Measurements from ENCODE around the gene TMEM179.

TMEM179 gene

DNA sequence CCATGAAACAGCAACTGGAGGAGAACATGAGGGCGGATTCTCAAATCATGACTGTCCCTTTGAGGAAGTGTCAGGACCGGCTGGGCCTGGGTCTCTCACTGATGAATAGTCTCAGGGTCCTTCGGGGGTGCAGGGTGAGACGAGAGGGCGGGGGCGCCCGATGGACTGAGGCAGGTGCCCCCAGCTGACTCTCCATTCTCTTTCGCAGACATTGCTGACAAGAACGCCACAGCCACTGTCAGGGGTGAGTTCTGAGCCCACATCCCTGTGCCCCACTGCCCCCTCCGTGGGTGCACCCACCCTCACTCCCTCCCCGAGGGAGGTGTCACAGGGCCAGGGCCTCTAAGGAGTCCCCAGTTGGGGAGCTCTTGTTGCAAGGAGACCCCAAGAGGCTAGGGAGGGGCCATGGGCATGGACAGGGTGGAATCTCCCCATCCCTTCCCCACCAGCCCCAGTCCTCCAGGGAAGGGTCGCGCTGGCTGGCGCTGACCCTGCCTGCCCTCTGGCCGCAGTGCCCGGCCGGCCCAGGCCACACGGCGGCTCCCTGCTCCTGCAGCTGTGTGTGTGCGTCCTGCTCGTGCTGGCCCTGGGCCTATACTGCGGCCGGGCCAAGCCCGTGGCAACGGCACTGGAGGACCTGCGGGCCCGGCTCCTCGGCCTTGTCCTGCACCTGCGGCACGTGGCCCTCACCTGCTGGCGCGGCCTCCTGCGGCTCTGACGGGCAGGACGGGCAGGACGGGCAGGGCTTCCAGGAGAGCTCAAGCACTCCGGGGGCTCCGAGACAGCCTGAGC lies 16.3 kb downstream of the TMEM179 start:
- H3K36me3 ChIP-seq (ENCODE audit: insufficient read depth, low read length) = no peaks in the 10 kb centered on the region
- no peak overlapping the region for H3K4me2 ChIP-seq (ENCODE audit: insufficient read depth, low read length)
- H2AFZ ChIP-seq (ENCODE audit: low read depth, low read length) = no peak overlapping the region
- no peaks in the 10 kb centered on the region for H3K4me1 ChIP-seq (ENCODE audit: insufficient read depth, low read length)
- peaks cover 2% of the 10 kb centered on the region; the same call in 1 of the 2 replicates for H4K20me1 ChIP-seq (ENCODE audit: insufficient read depth, low read length)
- TF ChIP-seq EZH2 (IDR thresholded peaks at IDR 0.05; ENCODE audit: borderline replicate concordance, low read depth, low read length, severe bottlenecking) (no peak), CTCF (IDR thresholded peaks at IDR 0.05; ENCODE audit: borderline replicate concordance, extremely low read depth, low read length, poor library complexity, severe bottlenecking) (no peak)
- H3K4me3 ChIP-seq (ENCODE audit: low read depth in 1 of 2, low read length in 2 of 2) = no peak overlapping the region
- H3K79me2 ChIP-seq (ENCODE audit: insufficient read depth, low read length) = no peaks in the 10 kb centered on the region
- no peak for DNase-seq
- H3K9me3 ChIP-seq (ENCODE audit: insufficient read depth, low read length, severe bottlenecking) = no peaks in the 10 kb centered on the region
- ATAC-seq (ENCODE audit: insufficient read depth, low read depth) = no peak
- no peaks in the 10 kb centered on the region for H3K27me3 ChIP-seq (ENCODE audit: insufficient read depth, low read length, poor library complexity)
- H3K9ac ChIP-seq (ENCODE audit: low read depth, low read length) = no peak overlapping the region
- H3K27ac ChIP-seq (ENCODE audit: low read length) = no peak overlapping the region

GRCh38 chr14:104587641-104588040 lies 16.9 kb downstream of the TMEM179 start:
- no peak overlapping the region for H3K9ac ChIP-seq (ENCODE audit: low read depth, low read length)
- DNase-seq = no peak
- no peaks in the 10 kb centered on the region for H3K9me3 ChIP-seq (ENCODE audit: insufficient read depth, low read length, severe bottlenecking)
- no peaks in the 10 kb centered on the region for H3K4me1 ChIP-seq (ENCODE audit: insufficient read depth, low read length)
- no peak overlapping the region for H3K4me3 ChIP-seq (ENCODE audit: low read depth in 1 of 2, low read length in 2 of 2)
- H2AFZ ChIP-seq (ENCODE audit: low read depth, low read length) = no peak overlapping the region
- H3K79me2 ChIP-seq (ENCODE audit: insufficient read depth, low read length) = no peaks in the 10 kb centered on the region
- no peaks in the 10 kb centered on the region for H3K27me3 ChIP-seq (ENCODE audit: insufficient read depth, low read length, poor library complexity)
- TF ChIP-seq CTCF (IDR thresholded peaks at IDR 0.05; ENCODE audit: borderline replicate concordance, extremely low read depth, low read length, poor library complexity, severe bottlenecking) (no peak), EZH2 (IDR thresholded peaks at IDR 0.05; ENCODE audit: borderline replicate concordance, low read depth, low read length, severe bottlenecking) (no peak)
- H3K4me2 ChIP-seq (ENCODE audit: insufficient read depth, low read length) = no peak overlapping the region
- no peak overlapping the region for H3K27ac ChIP-seq (ENCODE audit: low read length)
- ATAC-seq (ENCODE audit: insufficient read depth, low read depth) = no peak
- H3K36me3 ChIP-seq (ENCODE audit: insufficient read depth, low read length) = no peaks in the 10 kb centered on the region
- H4K20me1 ChIP-seq (ENCODE audit: insufficient read depth, low read length) = peaks cover 2% of the 10 kb centered on the region; the same call in 1 of the 2 replicates

- H3K27me3 ChIP-seq (ENCODE audit: insufficient read depth, low read length, poor library complexity) = no peaks in the 10 kb centered on the region
Observed at GRCh38 chr14:104586832-104587620, 17.5 kb downstream of the TMEM179 start.

More at GRCh38 chr14:104586832-104587620, 17.5 kb downstream of the TMEM179 start:
- Histone ChIP-seq H3K27ac (ENCODE audit: low read length) (no peak overlapping the region), H2AFZ (ENCODE audit: low read depth, low read length) (no peak overlapping the region), H3K9ac (ENCODE audit: low read depth, low read length) (no peak overlapping the region), H3K9me3 (ENCODE audit: insufficient read depth, low read length, severe bottlenecking) (no peaks in the 10 kb centered on the region), H3K79me2 (ENCODE audit: insufficient read depth, low read length) (no peaks in the 10 kb centered on the region), H4K20me1 (ENCODE audit: insufficient read depth, low read length) (peaks cover 2% of the 10 kb centered on the region; the same call in 1 of the 2 replicates), H3K4me3 (ENCODE audit: low read depth in 1 of 2, low read length in 2 of 2) (no peak overlapping the region), H3K4me1 (ENCODE audit: insufficient read depth, low read length) (no peaks in the 10 kb centered on the region), H3K4me2 (ENCODE audit: insufficient read depth, low read length) (no peak overlapping the region), H3K36me3 (ENCODE audit: insufficient read depth, low read length) (no peaks in the 10 kb centered on the region)
- ATAC-seq (ENCODE audit: insufficient read depth, low read depth) = no peak
- TF ChIP-seq EZH2 (IDR thresholded peaks at IDR 0.05; ENCODE audit: borderline replicate concordance, low read depth, low read length, severe bottlenecking) = no peak
- no peak for TF ChIP-seq CTCF (IDR thresholded peaks at IDR 0.05; ENCODE audit: borderline replicate concordance, extremely low read depth, low read length, poor library complexity, severe bottlenecking)
- no peak for DNase-seq

Measured in DND-41 (cell line).